ENCODE data around the gene IQSEC1.

DNA sequence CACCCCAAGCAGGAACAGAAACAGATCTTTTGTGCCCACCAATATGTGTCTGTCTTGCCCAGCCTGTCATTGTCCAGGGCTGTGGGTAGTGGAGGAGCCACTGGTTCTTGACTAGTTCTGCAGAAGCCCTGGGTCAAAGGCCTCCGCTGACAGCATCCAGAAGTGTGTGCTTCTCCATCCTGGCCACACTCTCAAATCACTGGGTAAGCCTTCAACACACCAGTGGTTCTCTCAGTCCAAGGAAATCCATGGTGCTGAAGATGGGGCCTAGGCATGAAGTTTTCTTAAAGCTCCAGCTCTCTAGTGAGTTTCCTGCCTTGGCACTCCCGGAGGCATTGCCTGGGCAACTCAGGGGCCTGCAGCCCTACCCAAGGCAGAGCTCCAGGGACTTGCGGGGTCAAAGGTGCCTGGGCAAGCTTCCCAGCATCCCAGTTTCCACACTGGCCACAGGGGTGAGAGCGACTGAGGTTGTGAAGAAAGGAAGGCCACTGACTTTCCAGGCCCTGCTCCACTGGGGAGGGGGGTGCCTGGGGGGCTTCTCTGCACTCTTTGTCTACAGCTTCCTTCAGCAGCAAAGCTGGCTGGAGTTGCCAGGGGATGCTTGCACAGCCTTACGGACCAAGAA, 193.9 kb downstream of the IQSEC1 start:
- TF ChIP-seq CTCF (conservative IDR thresholded peaks at IDR 0.05 in 1 of 2, IDR thresholded peaks at IDR 0.05 in 1 of 2; ENCODE audit: low read depth in 1 of 2, low read length in 2 of 2) (no peak), EZH2 (IDR thresholded peaks at IDR 0.05; ENCODE audit: low read length, missing control alignments) (no peak)
